ENCODE results near the gene CDH26. TPM values are rescaled to one million over a fixed set of nuclear protein-coding genes. Genes with fewer than 3 reads are reported as not detected.

Gene CDH26
- total and polyA plus RNA-seq, 9 of the 15 experiments (the other 6 are each of a cell fraction or from before 2014, with no cell fraction given) = 0.07 to 0.13 (median 0.10) TPM; not detected in 4

DNA sequence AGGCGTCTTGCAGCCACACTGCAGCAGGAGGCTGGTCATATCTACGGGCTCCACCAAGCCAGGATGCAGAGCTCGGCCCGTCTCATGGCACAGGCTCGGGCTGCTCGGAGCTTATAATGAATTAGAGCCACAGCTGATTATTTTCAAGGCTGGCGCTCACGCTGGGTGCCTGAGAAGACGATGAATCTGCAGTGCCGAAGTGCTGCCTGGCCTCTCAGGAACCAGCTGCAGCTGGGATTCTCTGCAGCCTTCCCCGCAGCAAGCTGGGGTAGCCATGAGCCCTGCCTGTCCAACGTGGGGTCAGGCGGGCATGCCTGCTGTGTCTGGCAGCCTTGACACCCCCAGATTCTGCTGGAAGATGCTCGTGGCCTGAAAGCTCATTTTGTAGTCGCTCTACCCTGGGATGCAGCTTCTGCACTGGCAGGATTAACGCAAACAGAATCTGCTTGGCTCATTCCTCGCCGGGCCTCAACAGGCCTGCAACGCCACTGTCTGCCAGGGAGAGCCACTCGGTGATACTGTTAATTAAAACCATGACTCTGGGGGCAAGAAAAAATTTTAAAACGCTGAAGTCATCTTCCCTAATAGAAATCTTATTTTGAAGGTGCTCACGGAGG is 104.3 kb downstream of the CDH26 start:
- Histone ChIP-seq H3K36me3 (ENCODE audit: control insufficient read depth, insufficient read depth, low read length) (no peaks in the 10 kb centered on the region), H3K9me3 (replicated peaks; ENCODE audit: control insufficient read depth, insufficient read depth, low read depth, low read length) (no peaks in the 10 kb centered on the region), H3K9ac (ENCODE audit: insufficient read depth in 1 of 2, low read depth in 2 of 2, low read length in 2 of 2) (no peak overlapping the region), H3K4me3 (no peak overlapping the region), H2AFZ (ENCODE audit: low read depth, low read length) (no peak overlapping the region), H3K4me2 (ENCODE audit: insufficient read depth, low read length) (no peak overlapping the region), H3K4me1 (replicated peaks in 1 of 2; ENCODE audit: control insufficient read depth in 2 of 2, insufficient read depth in 2 of 2, low read length in 2 of 2) (peaks cover 5 to 7% of the 10 kb centered on the region in 2 experiments; a peak in 1 of 5 replicates), H3K9me1 (ENCODE audit: control insufficient read depth, insufficient read depth, low read length) (no peaks in the 10 kb centered on the region), H3K79me2 (ENCODE audit: control insufficient read depth, insufficient read depth, low read length) (no peaks in the 10 kb centered on the region), H3K27ac (ENCODE audit: extremely low read depth, low read depth, low read length) (no peak overlapping the region), H4K20me1 (replicated peaks; ENCODE audit: control insufficient read depth, insufficient read depth, low read length) (no peaks in the 10 kb centered on the region), H3K27me3 (ENCODE audit: control insufficient read depth in 2 of 2, insufficient read depth in 2 of 2, low read length in 2 of 2) (peaks cover 0 to 8% of the 10 kb centered on the region in 2 experiments; a peak in 2 of 5 replicates)
- ATAC-seq = no peak
- in situ Hi-C loops (cut with MboI) = no loop called here
- no peak for TF ChIP-seq PRMT5 (CRISPR knock-in tag; IDR thresholded peaks at IDR 0.05)
- TF ChIP-seq, protein P1, sequence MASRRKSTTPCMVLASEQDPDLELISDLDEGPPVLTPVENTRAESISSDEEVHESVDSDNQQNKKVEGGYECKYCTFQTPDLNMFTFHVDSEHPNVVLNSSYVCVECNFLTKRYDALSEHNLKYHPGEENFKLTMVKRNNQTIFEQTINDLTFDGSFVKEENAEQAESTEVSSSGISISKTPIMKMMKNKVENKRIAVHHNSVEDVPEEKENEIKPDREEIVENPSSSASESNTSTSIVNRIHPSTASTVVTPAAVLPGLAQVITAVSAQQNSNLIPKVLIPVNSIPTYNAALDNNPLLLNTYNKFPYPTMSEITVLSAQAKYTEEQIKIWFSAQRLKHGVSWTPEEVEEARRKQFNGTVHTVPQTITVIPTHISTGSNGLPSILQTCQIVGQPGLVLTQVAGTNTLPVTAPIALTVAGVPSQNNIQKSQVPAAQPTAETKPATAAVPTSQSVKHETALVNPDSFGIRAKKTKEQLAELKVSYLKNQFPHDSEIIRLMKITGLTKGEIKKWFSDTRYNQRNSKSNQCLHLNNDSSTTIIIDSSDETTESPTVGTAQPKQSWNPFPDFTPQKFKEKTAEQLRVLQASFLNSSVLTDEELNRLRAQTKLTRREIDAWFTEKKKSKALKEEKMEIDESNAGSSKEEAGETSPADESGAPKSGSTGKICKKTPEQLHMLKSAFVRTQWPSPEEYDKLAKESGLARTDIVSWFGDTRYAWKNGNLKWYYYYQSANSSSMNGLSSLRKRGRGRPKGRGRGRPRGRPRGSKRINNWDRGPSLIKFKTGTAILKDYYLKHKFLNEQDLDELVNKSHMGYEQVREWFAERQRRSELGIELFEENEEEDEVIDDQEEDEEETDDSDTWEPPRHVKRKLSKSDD (conservative IDR thresholded peaks at IDR 0.05; ENCODE audit: low read length) = no peak
- TF ChIP-seq ARNT (IDR thresholded peaks at IDR 0.05) = no peak
- no peak for TF ChIP-seq FUS (optimal IDR thresholded peaks at IDR 0.05; ENCODE audit: low read depth, low read length)
- no peak for TF ChIP-seq JUN (IDR thresholded peaks at IDR 0.05; ENCODE audit: borderline replicate concordance, low read depth, low read length)
- no peak for TF ChIP-seq JUN (CRISPR knock-in tag; IDR thresholded peaks at IDR 0.05; ENCODE audit: borderline replicate concordance)
- no peak for TF ChIP-seq POLR2H (tag; IDR thresholded peaks at IDR 0.05; ENCODE audit: low read depth)
- TF ChIP-seq HLTF (IDR thresholded peaks at IDR 0.05) = no peak
- TF ChIP-seq STAG1 (CRISPR knock-in tag; IDR thresholded peaks at IDR 0.05; ENCODE audit: borderline replicate concordance) = no peak
- TF ChIP-seq ZBTB7A (IDR thresholded peaks at IDR 0.05; ENCODE audit: borderline replicate concordance, control insufficient read depth, low read depth, low read length) = no peak
- no peak for TF ChIP-seq PML (IDR thresholded peaks at IDR 0.05; ENCODE audit: low read length)
- no peak for TF ChIP-seq ZNF778 (CRISPR knock-in tag; IDR thresholded peaks at IDR 0.05)
- TF ChIP-seq HMG20A (CRISPR knock-in tag; conservative IDR thresholded peaks at IDR 0.05) = no peak
- TF ChIP-seq, protein P2, sequence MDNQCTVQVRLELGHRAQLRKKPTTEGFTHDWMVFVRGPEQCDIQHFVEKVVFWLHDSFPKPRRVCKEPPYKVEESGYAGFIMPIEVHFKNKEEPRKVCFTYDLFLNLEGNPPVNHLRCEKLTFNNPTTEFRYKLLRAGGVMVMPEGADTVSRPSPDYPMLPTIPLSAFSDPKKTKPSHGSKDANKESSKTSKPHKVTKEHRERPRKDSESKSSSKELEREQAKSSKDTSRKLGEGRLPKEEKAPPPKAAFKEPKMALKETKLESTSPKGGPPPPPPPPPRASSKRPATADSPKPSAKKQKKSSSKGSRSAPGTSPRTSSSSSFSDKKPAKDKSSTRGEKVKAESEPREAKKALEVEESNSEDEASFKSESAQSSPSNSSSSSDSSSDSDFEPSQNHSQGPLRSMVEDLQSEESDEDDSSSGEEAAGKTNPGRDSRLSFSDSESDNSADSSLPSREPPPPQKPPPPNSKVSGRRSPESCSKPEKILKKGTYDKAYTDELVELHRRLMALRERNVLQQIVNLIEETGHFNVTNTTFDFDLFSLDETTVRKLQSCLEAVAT (IDR thresholded peaks at IDR 0.05) = no peak
- TF ChIP-seq, protein P3, sequence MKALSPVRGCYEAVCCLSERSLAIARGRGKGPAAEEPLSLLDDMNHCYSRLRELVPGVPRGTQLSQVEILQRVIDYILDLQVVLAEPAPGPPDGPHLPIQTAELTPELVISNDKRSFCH (CRISPR knock-in tag; IDR thresholded peaks at IDR 0.05) = no peak
- TF ChIP-seq, protein P3 (tag; IDR thresholded peaks at IDR 0.05) = no peak
- no peak for TF ChIP-seq CEBPG (CRISPR knock-in tag; IDR thresholded peaks at IDR 0.05)
- no peak for TF ChIP-seq CEBPG (tag; conservative IDR thresholded peaks at IDR 0.05 in 1 of 2, IDR thresholded peaks at IDR 0.05 in 1 of 2)
- no TSS peak for BruUV-seq (replicated peaks)
- intact Hi-C loops (cut with micrococcal nuclease) = no loop called here
- no peak for FAIRE-seq
- DNase-seq (ENCODE audit: extremely low read depth in 1 of 4, low spot score in 3 of 4) = no peak
- WGBS (ENCODE audit: insufficient coverage, low coverage, missing lambda C conversion rate) = 0% methylated on average over 21 of the region's 22 CpGs
- ChIA-PET CTCF (ENCODE audit: low intra/inter-chr PET ratio) (no interaction called here), POLR2A (interaction anchor here (0.5 to 0.6 kb wide), 2 partner anchors 11 to 410 kb away, joined by 3 to 4 read pairs; no protein-coding TSS in a partner anchor)
